PC-3 (cell line): ENCODE results near the gene GRIN3B.

Experiments used
- EZH2phosphoT487 ChIP-seq: fragments of 300-600 bp; sonication (generic); IDR thresholded peaks from 2 replicates; pipeline ENCODE4 v1.6.1; 2018; ENCODE audit warnings: mild to moderate bottlenecking, antibody characterized with exemption, low read length, borderline replicate concordance
- TF ChIP-seq, protein P1 (sequence below): fragments of 300-600 bp; sonication (generic); conservative IDR thresholded peaks from 2 replicates; pipeline ENCODE4 v1.5.1; 2017; ENCODE audit warnings: antibody characterized with exemption, low read depth, mild to moderate bottlenecking, low read length

DNA sequence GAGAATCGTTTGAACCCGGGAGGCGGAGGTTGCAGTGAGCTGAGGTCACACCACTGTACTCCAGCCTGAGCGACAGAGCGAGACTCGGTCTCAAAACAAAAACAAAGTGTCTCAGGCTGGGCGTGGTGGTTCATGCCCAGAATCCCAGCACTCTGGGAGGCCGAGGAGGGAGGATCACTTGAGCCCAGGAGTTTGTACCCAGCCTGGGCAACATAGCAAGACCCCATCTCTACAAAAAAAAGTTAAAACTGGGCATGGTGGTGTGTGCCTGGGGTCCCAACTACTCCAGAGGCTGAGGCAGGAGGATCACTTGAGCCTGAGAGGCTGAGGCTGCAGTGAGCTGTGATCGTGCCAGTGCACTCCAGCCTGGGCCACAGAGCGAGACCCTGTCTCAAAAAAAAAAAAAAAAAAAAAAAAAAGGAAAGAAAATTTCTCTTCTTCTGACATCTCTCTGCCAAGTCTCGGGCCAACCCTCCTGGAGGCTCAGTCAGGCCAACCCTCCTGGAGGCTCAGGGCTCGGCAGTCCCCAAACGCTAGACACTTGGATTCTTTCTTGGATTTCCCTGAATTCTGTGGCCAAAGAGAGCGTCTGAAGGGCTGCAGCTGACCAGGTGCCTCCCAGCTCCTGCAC is 48.1 kb upstream of the GRIN3B start:
- TF ChIP-seq, protein P1, sequence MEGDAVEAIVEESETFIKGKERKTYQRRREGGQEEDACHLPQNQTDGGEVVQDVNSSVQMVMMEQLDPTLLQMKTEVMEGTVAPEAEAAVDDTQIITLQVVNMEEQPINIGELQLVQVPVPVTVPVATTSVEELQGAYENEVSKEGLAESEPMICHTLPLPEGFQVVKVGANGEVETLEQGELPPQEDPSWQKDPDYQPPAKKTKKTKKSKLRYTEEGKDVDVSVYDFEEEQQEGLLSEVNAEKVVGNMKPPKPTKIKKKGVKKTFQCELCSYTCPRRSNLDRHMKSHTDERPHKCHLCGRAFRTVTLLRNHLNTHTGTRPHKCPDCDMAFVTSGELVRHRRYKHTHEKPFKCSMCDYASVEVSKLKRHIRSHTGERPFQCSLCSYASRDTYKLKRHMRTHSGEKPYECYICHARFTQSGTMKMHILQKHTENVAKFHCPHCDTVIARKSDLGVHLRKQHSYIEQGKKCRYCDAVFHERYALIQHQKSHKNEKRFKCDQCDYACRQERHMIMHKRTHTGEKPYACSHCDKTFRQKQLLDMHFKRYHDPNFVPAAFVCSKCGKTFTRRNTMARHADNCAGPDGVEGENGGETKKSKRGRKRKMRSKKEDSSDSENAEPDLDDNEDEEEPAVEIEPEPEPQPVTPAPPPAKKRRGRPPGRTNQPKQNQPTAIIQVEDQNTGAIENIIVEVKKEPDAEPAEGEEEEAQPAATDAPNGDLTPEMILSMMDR = no peak
- TF ChIP-seq EZH2phosphoT487 = no peak
